Endothelial cell of umbilical vein (primary cell): Measurements from ENCODE around the gene EHD3. TPM values are rescaled to one million over a fixed set of nuclear protein-coding genes. Genes with fewer than 3 reads are reported as not detected.

Experiments used
- BruUV-seq: library from RNA; stranded (reverse); fragments of 400-500 nt; replicated peaks from 2 replicates; lab custom pipeline; 2021; lab: Mats Ljungman, UMichigan
- CTCF ChIA-PET: fragments of 300-600, 350-600 bp; sonication (Branson Sonifier 250); formaldehyde crosslinking; loops from one replicate; lab custom pipeline; 2021; ENCODE audit warnings: antibody characterized with exemption, inconsistent platforms; lab: Charles Lee
- POLR2A ChIA-PET: fragments of 300-600, 350-600 bp; sonication (Branson Sonifier 250); formaldehyde crosslinking; loops from one replicate; lab custom pipeline; 2021; ENCODE audit warnings: antibody characterized with exemption, inconsistent platforms; lab: Charles Lee
- DNase-seq: peaks from one replicate; pipeline ENCODE4 v3.0.0-alpha.2; 2011; ENCODE audit warnings: low read depth, low spot score
- FAIRE-seq: peaks from 2 replicates; lab custom pipeline; 2011; peaks lifted over from hg19 to GRCh38; lab: Jason Lieb, UNC
- H2AFZ ChIP-seq: 2 replicates; pipeline ENCODE4 v1.6.0; 2012; ENCODE audit warnings: low read depth, low read length, control low read depth, inconsistent platforms
- H3K27ac ChIP-seq: 2 replicates; pipeline ENCODE4 v1.5.1; 2011; ENCODE audit warnings: low read depth, mild to moderate bottlenecking, control low read depth, low read length, moderate library complexity; ENCODE audit not compliant: insufficient read depth
- H3K27me3 ChIP-seq, 2 experiments: 2 replicates each; pipeline versions ENCODE4 v1.6.0 to v1.6.1; 2011; ENCODE audit warnings: low read length in 2 of 2, mixed read lengths in 1 of 2; ENCODE audit not compliant: control insufficient read depth in 2 of 2, insufficient read depth in 2 of 2
- H3K36me3 ChIP-seq, 2 experiments: 2 replicates in 1 of 2; 3 replicates in 1 of 2; pipeline ENCODE4 v1.5.1; 2011; ENCODE audit warnings: low read length in 2 of 2, mild to moderate bottlenecking in 1 of 2, moderate library complexity in 1 of 2; ENCODE audit not compliant: control insufficient read depth in 2 of 2, insufficient read depth in 2 of 2; ENCODE audit errors: extremely low read depth in 1 of 2
- H3K4me1 ChIP-seq: 3 replicates; pipeline ENCODE4 v1.5.1; 2011; ENCODE audit warnings: mild to moderate bottlenecking, low read length; ENCODE audit not compliant: control insufficient read depth, insufficient read depth; ENCODE audit errors: extremely low read depth
- H3K4me2 ChIP-seq: 2 replicates; pipeline ENCODE4 v1.6.1; 2011; ENCODE audit warnings: low read length, control low read depth, mixed read lengths; ENCODE audit not compliant: insufficient read depth
- H3K4me3 ChIP-seq, 3 experiments: fragments of 200-600 bp in 1 of 3; sonication (generic), shearing (Covaris generic) in 1 of 3; replicated peaks in 1 of 3; 2 replicates each; pipeline ENCODE4 v1.5.1; 2011 to 2016; ENCODE audit warnings: control low read depth in 3 of 3, low read length in 3 of 3, mild to moderate bottlenecking in 2 of 3, inconsistent platforms in 1 of 3, low read depth in 1 of 3, moderate library complexity in 1 of 3; ENCODE audit not compliant: insufficient read depth in 1 of 3
- H3K79me2 ChIP-seq: 2 replicates; pipeline ENCODE4 v1.6.0; 2012; ENCODE audit warnings: low read length, inconsistent platforms; ENCODE audit not compliant: control insufficient read depth, insufficient read depth
- H3K9ac ChIP-seq: replicated peaks from 2 replicates; pipeline ENCODE3; 2011; ENCODE audit warnings: low read length, control low read depth; ENCODE audit not compliant: insufficient read depth; ENCODE audit errors: extremely low read depth
- H3K9me1 ChIP-seq: replicated peaks from 3 replicates; pipeline ENCODE4 v1.6.0; 2011; ENCODE audit warnings: mild to moderate bottlenecking, low read length; ENCODE audit not compliant: control insufficient read depth, insufficient read depth; ENCODE audit errors: extremely low read depth
- H3K9me3 ChIP-seq: replicated peaks from 2 replicates; pipeline ENCODE4 v1.5.1; 2012; ENCODE audit warnings: low read length, inconsistent platforms; ENCODE audit not compliant: control insufficient read depth, insufficient read depth
- H4K20me1 ChIP-seq: replicated peaks from 2 replicates; pipeline ENCODE3; 2011; ENCODE audit warnings: mild to moderate bottlenecking, low read length; ENCODE audit not compliant: control insufficient read depth, insufficient read depth; ENCODE audit errors: extremely low read depth
- CTCF ChIP-seq, 2 donors: IDR thresholded peaks; 1 replicate in 1 of 2; 2 replicates in 1 of 2; pipeline ENCODE4 v1.5.1; 2011; ENCODE audit warnings: low read length in 2 of 2, mild to moderate bottlenecking in 2 of 2, moderate library complexity in 2 of 2, control low read depth in 1 of 2, inconsistent platforms in 1 of 2, low read depth in 1 of 2; ENCODE audit not compliant: insufficient read depth in 1 of 2; ENCODE audit errors: extremely low read depth in 1 of 2
- EZH2 ChIP-seq: IDR thresholded peaks from 2 replicates; pipeline ENCODE4 v1.6.1; 2012; ENCODE audit warnings: borderline replicate concordance, low read depth, mild to moderate bottlenecking, moderate library complexity, low read length, inconsistent platforms; ENCODE audit not compliant: severe bottlenecking
- FOS ChIP-seq: IDR thresholded peaks from 2 replicates; pipeline ENCODE4 v1.6.1; 2011; ENCODE audit warnings: mild to moderate bottlenecking, low read length, moderate library complexity, borderline replicate concordance; ENCODE audit not compliant: insufficient read depth
- GATA2 ChIP-seq: IDR thresholded peaks from 2 replicates; pipeline ENCODE4 v1.7.0; 2011; ENCODE audit warnings: low read depth, mild to moderate bottlenecking, moderate library complexity, mixed read lengths, low read length; ENCODE audit not compliant: insufficient read length, insufficient read depth
- JUN ChIP-seq: IDR thresholded peaks from 2 replicates; pipeline ENCODE4 v1.6.1; 2011; ENCODE audit warnings: borderline replicate concordance, low read depth; ENCODE audit not compliant: insufficient read length, insufficient read depth
- MAX ChIP-seq: IDR thresholded peaks from 2 replicates; pipeline ENCODE4 v1.6.1; 2011; ENCODE audit not compliant: insufficient read depth, insufficient read length
- MYC ChIP-seq: IDR thresholded peaks from one replicate; pipeline ENCODE4 v1.6.1; 2011; ENCODE audit warnings: mild to moderate bottlenecking, low read depth, low read length
- POLR2A ChIP-seq: IDR thresholded peaks from 2 replicates; pipeline ENCODE4 v1.6.1; 2012; ENCODE audit warnings: low read depth, mild to moderate bottlenecking, control low read depth, low read length
- POLR2AphosphoS5 ChIP-seq: IDR thresholded peaks from 2 replicates; pipeline ENCODE4 v1.6.1; 2012; ENCODE audit warnings: low read depth, mild to moderate bottlenecking, control low read depth, low read length, moderate library complexity; ENCODE audit not compliant: insufficient read depth
- dilution Hi-C: fragments of 300-500 bp; cut with MboI; formaldehyde crosslinking; loops from one replicate; pipeline ENCODE4 v1.15.0; 2019; ENCODE audit warnings: low sequenced_read_pairs; ENCODE audit not compliant: extremely low pct_ligation_motif_present
- intact Hi-C: fragments of 100-400 bp; cut with micrococcal nuclease; formaldehyde crosslinking; loops from one replicate; pipeline ENCODE4 v1.10.0; 2022
- polyA plus RNA-seq, 4 experiments: library from polyadenylated mRNA; depleted of rRNA in 3 of 4; stranded (reverse) in 3 of 4; unstranded in 1 of 4; fragments of >200 nt; gene quantifications; 2 replicates each; pipeline versions ENCODE4 v1.2.1 to v1.2.3, GENCODE V29; 2011 to 2012; ENCODE audit warnings: missing spikeins in 1 of 4
- total RNA-seq: library from RNA; stranded (reverse); gene quantifications from 2 replicates; pipeline ENCODE4 v1.2.3, GENCODE V29; 2021

The EHD3 gene
- total and polyA plus RNA-seq, 2 donors (not counting 3 experiments of a cell fraction or from before 2014, with no cell fraction given) = 6.5 to 12.1 TPM

GRCh38 chr2:31243053-31243452, 9.1 kb downstream of the EHD3 start:
- H3K27me3 ChIP-seq = no peaks in the 10 kb centered on the region
- no peak overlapping the region for H3K4me3 ChIP-seq
- no TSS peak for BruUV-seq
- no peak overlapping the region for H3K9ac ChIP-seq
- H3K4me2 ChIP-seq = no peak overlapping the region
- no peaks in the 10 kb centered on the region for H3K9me1 ChIP-seq
- FAIRE-seq (no peak), DNase-seq (no peak)
- H3K79me2 ChIP-seq = no peaks in the 10 kb centered on the region
- no peaks in the 10 kb centered on the region for H3K9me3 ChIP-seq
- no peaks in the 10 kb centered on the region for H3K36me3 ChIP-seq
- H4K20me1 ChIP-seq = no peaks in the 10 kb centered on the region
- POLR2A ChIA-PET = no interaction called here
- CTCF ChIA-PET = interaction anchor here (0.9 kb wide), 1 partner anchor 8 kb away, joined by 3 read pairs; no protein-coding TSS in a partner anchor
- dilution Hi-C loops = no loop called here
- no peak overlapping the region for H3K27ac ChIP-seq
- H3K4me1 ChIP-seq = no peaks in the 10 kb centered on the region
- TF ChIP-seq CTCF (IDR thresholded peaks at IDR 0.05; ENCODE audit: extremely low read depth in 1 of 2, insufficient read depth in 1 of 2, low read depth in 1 of 2, low read length in 2 of 2) = no peak
- TF ChIP-seq POLR2A = no peak
- TF ChIP-seq POLR2AphosphoS5 = no peak
- no peak for TF ChIP-seq MAX
- no peak for TF ChIP-seq FOS
- no peak for TF ChIP-seq EZH2
- no peak for TF ChIP-seq MYC
- TF ChIP-seq GATA2 = no peak
- TF ChIP-seq JUN = no peak
- intact Hi-C loops = no loop called here
- no peak overlapping the region for H2AFZ ChIP-seq
